GM12801 (cell line): ENCODE measurements around the gene SLC25A40.

Experiments used
- CTCF ChIP-seq: IDR thresholded peaks from one replicate; pipeline ENCODE4 v1.5.1; 2011; ENCODE audit warnings: control low read depth; ENCODE audit not compliant: insufficient read length; ENCODE audit errors: extremely low read depth

SLC25A40 gene

GRCh38 chr7:87876040-87876868, at the start of gene SLC25A40, which contains the start of gene DBF4:
TSS of gene SLC25A40 (minus strand) at chr7:87876360. CDS start at chr7:87858727, 17,633 bp downstream.
TSS of gene DBF4 (plus strand) at chr7:87876493. CDS start at chr7:87876733, 240 bp downstream.
- no peak for TF ChIP-seq CTCF

- TF ChIP-seq CTCF: no peak
Measured at GRCh38 chr7:87920578-87920977, 44.4 kb upstream of the SLC25A40 start.

- no peak for TF ChIP-seq CTCF
Measured at GRCh38 chr7:87919875-87920274, 43.7 kb upstream of the SLC25A40 start.

- TF ChIP-seq CTCF: no peak
Measured at GRCh38 chr7:87918740-87919139, 42.6 kb upstream of the SLC25A40 start.

- no peak for TF ChIP-seq CTCF
Measured at GRCh38 chr7:87912121-87912520, 36.0 kb upstream of the SLC25A40 start.

GRCh38 chr7:87899255-87899654, 23.1 kb upstream of the SLC25A40 start:
- no peak for TF ChIP-seq CTCF

- TF ChIP-seq CTCF: no peak
Measured at GRCh38 chr7:87895363-87895762, 19.2 kb upstream of the SLC25A40 start.
